Activated T-helper 1 cell treated with Interleukin-2 at 50 U/mL for 16 hours (primary cell): ENCODE data around the gene REEP1.
"Not testable (repeated sequence)": the region's sequence is repeated elsewhere in the genome, so short reads cannot be mapped to it uniquely, and the experiment has no call there.

ENCODE experiments used
- DNase-seq: peaks from one replicate; pipeline ENCODE4 v3.0.0-alpha.2; 2020; ENCODE audit warnings: low read depth

Gene REEP1

DNA sequence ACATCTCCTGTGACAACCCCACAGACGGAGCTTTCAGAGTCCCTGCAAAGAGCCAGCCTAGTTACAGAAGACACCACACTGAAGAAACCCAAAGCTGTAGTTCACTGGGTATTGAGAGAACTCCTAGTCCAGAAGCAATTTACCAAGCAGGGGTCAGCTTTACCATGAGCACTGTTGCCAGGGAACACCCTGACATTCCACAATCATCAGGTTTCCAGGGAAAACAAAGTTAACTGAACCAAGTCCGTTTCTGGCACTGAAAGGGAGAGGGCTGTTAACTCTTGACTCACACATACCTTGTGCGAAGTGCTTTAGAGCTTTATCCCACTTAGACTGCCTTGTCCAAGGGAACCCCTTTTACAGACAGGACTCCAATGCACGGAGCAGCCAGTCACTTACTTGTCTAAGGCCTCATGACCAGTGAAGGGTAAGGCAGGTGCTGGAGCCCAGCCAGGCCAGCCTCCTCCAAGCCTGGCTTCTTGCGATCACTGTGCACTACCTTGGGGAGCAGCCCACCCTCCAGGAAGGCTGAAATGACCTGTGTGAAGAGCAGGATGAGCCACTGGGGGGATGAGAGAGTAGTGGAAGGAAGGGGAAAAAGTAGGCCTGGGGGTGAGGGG is 53.9 kb downstream of the REEP1 start:
- DNase-seq, result no peak

DNA sequence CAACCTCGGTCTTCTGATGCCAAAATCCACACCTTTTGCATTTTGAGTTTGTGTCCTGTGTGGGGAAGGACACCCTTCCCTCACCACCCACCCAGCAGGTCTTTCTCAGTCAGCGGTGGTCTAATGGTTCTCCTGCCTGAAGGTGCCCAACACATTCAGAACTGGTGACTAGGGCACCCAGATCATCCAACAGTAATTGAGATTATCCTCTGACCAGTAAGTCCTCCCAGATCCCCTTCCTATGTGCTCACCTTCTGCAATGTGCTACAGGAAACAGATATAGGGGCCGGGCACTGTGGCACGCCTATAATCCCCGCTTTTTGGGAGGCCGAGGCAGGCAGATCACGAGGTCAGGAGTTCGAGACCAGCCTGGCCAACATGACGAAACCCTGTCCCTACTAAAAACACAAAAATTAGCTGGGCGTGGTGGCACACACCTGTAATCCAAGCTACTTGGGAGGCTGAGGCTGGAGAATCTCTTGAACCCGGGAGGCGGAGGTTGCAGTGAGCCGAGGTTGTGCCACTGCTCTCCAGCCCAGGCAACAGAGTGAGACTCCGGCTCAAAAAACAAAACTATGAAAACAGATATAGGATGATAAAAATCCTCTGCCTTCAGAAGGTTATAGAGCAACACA is 56.2 kb downstream of the REEP1 start:
- no peak for DNase-seq

DNA sequence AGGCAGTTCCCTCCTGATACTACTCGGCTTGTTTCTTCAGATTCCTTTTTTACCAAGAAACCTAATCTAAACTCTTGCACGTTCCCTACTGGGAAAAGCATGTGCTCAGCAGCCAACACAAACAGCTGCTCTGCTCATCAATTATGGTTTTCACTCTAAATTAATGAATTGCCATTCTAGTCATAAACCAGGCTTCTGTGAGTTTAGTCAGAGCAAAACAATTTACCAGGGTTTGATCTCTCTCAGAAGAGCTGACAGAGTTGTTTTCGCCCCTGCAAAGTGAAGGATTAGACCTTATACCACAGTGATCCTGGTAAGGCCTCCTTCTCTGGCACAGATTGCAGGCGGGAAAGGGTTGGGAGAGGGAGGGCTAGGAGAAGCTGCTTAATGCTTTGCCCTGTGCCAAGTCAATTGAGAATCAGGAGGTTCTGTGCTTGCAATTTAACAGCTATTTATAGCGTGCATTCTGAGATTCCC is 57.2 kb downstream of the REEP1 start:
- DNase-seq, result no peak

DNA sequence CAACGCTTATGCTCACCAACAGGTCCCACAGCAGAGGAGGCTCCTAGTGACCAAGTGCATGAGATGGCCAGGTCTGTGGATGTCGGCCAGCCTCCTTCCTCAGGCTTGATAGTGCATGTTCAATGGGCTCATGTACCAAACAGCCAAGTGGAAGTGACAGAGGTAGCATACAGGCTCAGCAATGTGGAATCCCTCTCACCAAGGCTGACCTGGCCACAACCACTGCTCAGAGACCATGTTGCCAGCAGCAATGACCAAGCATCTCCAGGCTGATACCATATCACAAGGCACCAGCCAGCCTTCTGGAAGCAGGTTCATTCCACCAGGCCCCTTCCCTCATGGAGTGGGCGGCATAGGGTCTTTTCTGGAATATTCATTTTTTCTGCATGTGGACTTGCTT is 61.5 kb downstream of the REEP1 start:
- no peak for DNase-seq

DNA sequence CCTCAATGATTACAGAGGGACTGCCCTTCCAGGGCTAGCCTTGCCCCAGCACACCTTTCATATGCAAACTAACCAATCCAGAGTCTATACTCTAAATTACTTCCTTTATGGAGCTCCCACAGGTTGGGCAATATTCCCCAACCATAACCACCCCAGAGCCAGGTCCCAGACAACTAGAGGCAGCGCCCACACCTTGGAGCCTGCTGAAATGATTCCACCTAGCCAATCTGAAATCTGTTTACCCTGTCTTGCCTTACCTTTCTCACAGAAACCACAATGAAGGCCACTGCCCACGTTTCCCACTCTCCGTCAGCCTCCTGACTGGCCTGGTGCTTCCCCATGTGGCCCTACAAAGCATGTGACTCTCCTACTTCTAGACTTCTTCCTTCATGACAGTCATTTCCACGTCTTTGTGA is 62.0 kb downstream of the REEP1 start:
- no peak for DNase-seq

DNA sequence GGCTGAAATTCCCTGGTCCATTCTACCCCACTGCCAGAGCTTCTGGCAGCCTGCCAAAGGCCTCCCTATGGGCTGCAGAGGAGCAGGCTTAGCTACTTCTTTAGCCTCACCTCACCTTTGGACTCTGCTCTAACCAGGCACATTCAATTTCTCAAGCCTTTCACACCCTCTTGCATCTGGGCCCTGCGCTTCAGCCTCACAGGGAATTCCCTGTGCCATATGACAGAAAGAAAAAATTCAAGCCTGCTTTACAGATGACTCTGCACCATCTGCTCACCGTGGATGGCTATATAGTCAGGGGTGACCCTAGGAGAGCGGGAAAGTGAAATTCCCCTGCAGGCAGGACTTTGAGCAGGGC is 62.5 kb downstream of the REEP1 start:
- DNase-seq, result no peak

DNA sequence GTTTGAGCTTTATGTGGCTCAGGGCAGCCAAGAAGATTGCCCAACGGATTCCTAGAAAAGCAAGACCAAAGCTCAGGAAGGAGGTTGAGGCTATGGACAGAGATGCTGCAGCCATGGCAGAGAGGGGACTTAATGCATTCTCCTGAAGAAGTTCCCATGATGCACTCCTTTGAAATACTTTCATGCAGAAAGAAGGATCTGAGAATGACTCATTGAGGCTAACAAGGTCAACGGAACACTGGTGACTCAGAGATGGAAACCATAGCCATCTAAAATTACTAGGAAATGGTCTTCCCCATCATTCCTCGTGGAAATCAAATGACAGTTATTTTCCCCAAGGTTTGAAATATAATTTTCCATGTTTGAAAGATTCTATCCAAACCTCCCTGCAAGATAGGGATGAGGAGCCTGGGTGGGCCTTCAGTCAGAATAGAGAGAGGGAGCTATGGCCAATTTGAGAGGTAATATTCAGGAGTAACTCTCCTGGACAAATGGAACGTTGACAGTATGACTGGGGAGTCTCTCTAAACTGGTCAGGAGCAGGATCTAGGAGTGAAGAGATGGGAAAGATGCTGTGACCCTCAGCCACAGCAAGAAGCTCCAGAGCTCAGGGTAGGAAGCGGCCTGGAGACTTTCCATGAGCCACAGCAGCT is 63.0 kb downstream of the REEP1 start:
- no peak for DNase-seq

DNA sequence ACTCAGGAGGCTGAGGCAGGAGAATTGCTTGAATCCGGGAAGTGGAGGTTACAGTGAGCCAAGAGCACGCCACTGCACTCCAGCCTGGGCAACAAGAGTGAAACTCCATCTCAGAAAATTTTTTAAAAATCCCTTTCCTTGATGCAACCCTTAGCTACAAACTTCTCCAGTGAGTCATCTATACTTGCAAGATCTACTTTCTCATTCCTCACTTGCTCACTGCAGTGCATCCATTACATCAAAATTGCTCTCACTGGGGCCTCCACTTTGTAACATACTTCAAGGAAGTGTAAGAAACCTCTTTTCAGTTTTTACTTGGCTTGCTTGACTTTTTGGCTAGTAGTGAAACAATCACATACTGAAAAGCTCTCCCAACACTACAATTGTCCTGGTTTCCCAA is 65.3 kb downstream of the REEP1 start:
- DNase-seq, result no peak

DNA sequence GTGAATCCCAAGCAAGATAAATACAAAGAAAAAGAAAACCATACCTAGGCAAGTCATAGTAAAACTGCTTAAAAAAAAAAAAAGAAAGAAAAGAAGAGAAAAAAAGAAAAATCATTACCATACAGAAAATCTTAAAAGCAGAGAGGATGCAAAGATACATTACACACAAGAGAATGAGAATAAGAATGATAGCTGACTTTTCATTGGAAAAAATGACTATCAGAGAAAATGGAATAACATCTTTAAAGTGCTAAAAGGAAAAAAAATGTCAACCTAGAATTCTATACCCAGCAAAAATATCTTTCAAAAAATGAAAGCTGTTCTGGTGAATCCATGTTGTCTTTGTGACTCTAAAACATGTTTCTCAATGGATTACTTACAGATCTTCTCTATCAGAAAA is 66.2 kb downstream of the REEP1 start:
- DNase-seq, result no peak

DNA sequence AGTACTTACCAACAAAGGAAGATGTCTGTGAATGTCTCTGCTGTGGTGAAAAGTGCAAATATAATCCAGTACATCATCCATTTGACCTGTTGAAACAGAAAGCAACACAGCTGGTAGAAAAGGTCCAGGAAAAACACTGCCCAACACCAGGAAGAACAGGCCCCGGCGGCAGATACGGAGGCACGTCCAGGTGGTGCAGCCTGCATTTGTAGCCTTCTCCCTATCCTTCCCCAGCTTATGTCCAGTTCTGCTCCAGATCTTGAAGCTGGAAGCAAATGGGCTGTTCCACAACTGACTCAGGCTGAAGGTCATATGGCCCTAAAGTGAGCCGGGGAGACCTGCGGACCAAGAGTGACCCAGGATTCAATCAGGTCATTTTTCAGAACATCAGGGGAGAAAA is 73.5 kb downstream of the REEP1 start:
- DNase-seq, result no peak

DNA sequence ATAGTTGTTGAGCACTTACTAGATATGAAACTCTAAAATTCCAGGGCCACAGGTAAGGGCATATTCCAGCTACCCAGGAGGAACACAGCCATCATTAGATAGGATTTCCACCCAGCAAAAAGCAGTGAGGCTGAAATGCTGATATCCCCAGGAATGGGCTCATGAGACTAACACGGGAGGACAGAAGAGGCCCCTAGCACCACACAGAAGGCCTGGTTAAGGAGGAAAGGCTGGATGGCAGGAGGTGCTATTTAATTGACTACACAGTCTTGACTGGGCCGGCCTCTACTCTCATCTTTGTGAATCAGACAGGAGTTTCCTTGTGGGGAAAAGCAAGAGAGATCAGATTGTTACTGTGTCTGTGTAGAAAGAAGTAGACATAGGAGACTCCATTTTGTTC is 76.4 kb downstream of the REEP1 start:
- DNase-seq, result no peak

DNA sequence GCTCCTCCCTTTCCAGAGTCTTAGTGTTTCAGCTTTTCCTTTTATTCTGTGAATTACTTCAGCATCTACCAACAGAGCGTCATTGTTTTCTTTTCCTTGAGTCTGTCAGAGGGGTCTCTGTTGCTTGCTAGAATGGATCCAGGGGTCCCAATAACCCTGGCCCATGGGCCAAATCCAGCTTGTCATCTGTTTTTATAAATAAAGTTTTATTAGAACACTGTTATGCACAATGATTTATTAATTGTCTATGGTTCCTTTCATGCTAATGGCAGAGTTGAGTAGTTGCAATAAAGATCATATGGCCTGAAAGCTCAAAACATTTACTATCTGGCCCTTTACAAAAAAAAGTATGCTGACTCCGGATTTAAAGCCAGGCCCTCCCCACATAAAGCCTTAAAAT is 79.3 kb downstream of the REEP1 start:
- no peak for DNase-seq

DNA sequence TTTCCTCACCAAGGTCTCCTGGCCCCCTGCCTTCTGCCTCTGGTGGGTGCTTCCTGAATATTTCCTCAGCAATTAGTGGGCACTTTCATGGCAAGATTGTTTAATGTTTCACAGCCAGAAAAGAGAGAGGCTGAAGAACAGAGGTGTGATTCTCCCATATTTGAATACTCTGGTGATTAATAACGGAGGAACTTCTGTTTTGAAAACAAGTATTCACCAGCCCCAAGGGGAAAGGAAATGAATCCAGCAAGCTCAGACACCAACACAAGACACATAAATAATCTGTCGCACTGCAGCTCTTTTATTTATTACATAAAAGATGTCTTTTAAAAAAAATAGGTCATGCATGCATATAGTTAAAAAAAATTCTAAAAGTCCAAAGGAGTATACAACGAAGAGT is 80.4 kb downstream of the REEP1 start:
- DNase-seq, result no peak

DNA sequence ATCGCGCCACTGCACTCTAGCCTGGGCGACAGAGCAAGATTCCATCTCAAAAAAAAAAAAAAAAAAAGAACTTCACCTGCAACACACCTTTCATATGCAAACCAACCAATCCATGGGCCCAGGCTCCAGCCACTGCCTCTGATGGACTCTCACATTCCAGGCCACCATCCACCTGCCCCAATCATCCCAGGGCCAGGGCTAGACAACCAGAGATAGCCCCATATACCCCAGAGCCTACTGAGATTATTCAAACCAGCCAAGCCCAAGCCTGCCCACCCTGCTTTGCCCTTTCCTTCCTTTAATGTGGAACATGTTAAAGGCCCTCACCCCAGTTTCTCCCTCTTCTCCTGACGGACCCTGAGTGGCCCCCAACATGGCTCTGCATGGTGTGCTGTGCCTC is 81.1 kb downstream of the REEP1 start:
- no peak for DNase-seq

DNA sequence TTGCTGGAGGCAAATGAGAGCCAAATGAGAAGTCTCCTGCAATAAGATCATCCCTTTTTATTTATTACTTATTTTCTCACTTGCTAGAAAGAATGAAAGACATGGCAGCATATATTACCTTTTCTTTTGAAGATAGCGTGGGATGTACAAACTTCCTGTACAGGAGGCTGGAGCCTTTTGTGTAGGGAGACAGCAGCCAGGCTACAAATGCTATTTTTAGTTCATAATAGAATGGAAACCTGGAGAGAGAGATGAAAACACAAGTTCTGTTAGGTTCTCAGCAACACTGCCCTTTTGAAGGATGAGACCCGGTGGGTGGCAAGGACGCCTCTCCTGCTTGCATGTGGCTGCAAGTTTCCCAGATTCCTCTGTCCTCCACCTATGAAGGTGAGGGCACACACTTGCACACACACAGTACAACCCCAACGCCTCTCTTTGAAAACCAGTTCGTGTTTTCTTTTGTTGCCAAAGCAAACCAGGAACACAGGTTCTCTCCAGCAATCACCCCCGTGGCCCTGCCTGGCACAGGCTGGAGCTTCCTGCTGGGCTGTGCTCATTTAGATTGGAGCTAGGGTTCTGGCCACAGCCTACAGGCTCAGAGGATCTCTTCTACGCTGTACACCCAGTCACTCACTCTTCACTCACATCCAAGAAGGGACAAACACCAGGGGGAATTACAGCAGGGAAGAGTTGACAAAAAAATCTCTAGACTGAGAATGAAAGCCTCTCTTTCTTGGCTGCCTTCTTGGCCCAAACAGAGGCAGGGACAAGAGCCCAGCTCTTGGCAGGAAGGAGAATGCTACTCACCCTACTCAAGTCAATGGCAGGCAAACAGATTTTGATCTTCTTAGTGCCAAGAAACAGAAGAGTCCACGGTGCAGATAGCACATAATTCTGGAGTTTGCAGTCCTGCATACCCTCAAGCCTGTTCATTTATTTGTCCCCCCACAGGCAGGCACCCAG is 82.6 kb downstream of the REEP1 start:
- DNase-seq, result no peak

DNA sequence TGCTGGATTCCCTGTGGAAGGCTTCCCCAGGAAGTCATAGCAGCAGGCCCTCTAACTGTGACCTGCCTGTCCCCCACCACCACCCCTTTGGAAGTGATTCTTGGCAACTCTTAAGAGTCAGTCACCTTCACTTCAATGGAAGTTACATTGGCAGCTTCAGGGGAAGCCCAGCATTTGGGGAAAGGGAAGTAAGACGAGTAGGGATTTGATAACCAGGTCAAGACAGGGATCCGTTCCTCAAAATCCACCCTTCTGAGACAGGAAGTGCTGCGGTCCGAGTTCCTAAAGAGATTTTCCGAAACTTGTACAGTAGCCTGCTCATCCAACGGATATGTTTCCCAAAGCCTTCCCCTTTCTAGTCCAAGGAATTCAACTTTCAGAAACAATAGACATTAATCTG is 84.0 kb downstream of the REEP1 start:
- DNase-seq, result no peak

DNA sequence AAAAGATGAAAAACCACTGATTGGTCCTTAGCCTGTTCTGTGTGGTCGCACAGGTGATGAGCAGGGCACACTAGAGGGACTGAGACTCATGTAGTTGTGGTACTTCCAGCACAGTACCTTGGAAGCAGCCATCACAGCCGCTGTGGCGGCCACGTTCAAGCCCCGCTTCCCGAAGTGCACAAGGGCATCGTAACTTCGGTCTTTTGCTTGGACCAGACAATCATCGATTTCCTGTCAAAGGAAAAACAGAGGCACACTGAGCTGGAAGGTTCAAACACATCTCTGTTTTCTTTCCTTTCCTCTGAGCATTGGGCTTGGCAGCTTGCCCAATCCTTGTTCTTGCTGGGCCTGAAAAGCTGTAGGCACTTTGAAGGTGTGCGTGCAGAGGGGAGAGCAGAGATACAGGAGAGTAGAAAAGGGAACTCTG is 85.6 kb downstream of the REEP1 start:
- no peak for DNase-seq

DNA sequence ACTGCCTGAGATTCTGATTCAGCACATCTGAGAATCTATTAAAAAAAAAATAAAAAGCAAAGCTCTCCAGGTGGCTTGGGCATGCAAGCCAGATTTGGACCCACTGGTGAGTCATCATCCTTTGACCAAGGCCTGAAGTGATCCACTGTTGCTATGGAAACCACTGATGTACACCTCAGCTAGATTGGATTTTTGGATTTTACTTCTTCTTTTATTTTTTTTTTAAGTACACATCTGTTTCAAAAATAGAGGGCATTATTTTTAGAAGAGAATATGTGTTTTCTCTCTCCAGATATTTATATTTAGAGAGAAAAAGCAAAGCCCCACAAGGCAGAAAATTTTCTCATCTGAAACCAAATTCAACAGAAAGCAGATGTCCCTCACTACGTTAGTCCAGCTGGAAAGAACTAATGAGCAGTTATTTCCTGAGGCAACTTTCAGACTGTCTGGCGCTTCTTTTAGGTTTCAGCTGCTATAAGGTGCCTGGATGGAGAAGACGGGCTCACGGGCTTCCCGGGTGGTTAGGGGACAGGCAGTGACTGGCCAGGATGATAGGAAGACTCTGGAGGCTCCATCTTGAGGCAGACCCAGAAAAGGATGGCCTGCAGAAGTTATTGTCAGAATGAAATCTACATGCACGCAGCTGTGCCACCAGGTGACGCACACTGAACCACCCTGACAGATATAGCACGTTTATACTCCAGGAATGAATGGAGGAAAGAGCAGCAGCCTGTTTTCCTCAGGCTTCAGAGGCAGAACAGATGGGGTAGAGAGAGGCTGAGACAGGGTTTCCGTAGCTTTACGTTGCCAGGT is 87.6 kb downstream of the REEP1 start:
- DNase-seq, result no peak

DNA sequence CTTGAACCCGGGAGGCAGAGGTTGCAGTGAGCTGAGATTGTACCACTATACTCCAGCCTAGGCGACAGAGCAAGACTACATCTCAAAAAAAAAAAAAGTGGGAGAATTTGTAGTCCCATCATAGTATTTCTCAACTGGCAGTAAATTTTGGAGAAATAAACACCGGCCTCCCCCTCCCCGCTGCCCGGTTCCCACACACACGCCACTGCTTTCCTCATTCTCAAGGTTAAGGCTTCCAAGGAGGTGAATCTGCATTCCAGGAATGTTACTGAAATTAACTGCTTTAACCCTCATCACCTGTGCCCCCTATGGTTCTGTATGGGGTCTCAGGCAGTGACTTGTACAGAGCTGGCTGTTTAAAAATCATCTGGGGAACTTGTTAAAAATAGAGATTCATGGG is 88.2 kb downstream of the REEP1 start:
- DNase-seq, result no peak

DNA sequence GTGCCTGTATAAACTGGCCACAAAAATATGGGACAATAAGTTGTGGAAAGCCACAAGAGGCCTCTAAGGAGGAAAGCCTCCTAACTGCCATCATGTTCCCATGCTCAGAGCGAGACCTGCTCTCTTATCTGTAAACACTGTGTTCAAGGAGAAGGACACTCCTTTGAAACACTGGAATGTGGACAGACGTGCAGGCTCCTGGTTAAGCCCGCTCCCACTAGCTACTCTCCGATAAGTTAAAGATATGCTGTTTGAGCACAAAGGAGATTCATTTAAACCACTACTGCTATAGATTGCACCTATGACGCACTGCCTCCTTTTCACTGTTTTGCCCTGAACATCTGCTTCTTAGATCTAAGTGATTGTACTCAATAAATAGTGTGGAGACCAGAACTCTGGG is 92.2 kb downstream of the REEP1 start:
- not testable (repeated sequence) for DNase-seq

DNA sequence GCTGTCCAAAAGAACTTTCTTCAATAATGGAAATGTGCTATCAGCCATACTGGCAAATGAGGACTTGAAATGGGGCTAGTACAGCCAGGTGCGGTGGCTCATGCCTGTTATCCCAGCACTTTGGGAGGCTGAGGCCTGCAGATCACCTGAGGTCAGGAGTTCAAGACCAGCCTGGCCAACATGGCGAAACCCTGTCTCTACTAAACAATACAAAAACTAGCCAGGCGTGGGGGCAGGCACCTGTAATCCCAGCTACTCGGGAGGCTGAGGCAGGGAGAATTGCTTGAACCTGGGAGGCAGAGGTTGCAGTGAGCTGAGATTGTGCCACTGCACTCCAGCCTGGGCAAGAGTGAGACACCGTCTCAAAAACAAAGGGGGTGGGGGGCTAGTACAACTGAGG is 92.6 kb downstream of the REEP1 start:
- not testable (repeated sequence) for DNase-seq
